NCI-H510A (cell line): ENCODE measurements around the gene RPL32.
"Not testable (repeated sequence)": the region's sequence is repeated elsewhere in the genome, so short reads cannot be mapped to it uniquely, and the experiment has no call there.

Experiments used
- DNase-seq: peaks from one replicate; lab custom pipeline; 2025; lab: John Stamatoyannopoulos, UW

The RPL32 gene

GRCh38 chr3:12868039-12869034, 27.0 kb upstream of the RPL32 start:
- peak; percentile 61 for DNase-seq

DNA sequence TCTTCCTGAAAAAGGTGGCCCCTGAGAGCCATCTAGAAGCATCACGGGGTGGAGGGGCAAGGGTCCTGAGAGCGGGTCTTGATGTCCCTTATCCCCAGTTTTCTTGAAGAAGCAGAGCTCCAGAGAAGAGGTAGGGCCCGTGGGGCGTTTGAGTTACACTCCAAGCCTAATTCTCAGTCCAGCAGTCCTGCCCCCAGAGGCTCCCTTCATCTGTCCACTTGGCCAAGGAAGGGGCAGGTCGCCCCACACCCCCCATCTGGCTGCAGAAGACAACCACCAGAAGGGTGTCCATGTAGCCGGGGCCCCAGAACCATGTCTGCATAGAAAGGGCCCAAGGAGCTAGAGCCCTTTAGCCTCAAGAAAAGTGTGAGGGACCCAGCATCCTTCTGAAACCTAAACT, 25.5 kb upstream of the RPL32 start:
- no peak for DNase-seq

DNA sequence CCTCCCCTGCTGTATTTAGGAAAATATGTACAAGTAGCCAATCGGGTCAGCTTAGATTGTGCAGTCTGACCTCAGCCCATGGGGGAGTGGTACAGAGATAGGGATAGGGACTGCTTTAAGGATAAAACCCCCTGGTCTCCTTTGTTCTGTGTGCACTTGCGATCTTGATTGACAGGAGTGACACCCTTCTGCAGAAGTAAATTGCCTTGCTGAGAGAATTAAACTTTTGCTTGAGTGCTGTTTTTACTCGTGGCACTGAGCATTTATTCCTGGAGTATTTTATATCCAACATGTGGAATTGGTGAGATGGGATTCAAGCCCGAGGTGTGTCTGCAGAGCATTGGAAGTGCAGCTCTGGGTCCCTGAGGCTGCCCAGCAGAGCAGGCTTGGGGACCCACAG, 23.9 kb upstream of the RPL32 start:
- no peak for DNase-seq

GRCh38 chr3:12862387-12862786, 21.0 kb upstream of the RPL32 start:
- DNase-seq = no peak

DNA sequence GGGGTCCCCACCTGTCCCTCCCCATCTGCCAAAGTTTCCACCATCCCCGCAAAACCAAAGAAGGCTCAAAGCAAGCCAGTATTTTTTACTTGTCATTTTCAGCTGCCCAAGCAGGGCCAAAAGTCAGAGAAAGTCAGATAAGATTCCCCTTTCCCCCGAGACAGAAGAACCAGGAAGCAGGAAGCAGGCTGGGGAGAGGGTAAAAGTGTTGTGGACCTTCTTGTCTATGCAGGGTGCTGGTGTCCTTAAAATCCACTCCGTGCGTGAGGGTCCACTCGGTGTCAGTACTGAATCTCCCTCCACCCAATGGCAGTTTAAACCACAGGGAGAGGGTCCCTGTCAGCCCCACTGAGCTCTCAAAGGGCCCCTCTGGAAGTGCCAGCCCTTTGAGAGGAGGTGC, 20.2 kb upstream of the RPL32 start:
- no peak for DNase-seq

DNA sequence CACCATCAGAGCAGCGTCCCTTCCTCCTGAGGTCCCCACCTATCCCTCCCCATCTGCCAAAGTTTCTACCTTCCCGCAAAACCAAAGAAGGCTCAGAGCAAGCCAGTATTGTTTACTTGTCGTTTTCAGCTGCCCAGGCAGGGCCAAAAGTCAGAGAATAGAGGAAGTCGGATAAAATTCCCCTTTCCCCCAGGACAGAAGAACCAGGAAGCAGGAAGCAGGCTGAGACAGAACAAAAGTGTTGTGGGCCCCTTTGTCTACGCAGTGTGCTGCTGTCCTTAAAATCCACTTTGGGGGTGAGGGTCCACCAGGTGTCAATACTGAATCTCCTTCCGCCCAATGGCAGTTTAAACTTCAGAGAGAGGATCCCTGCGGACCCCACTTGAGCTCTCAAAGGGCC, 18.5 kb upstream of the RPL32 start:
- DNase-seq = no peak

GRCh38 chr3:12856626-12857025, 15.3 kb upstream of the RPL32 start:
- no peak for DNase-seq

DNA sequence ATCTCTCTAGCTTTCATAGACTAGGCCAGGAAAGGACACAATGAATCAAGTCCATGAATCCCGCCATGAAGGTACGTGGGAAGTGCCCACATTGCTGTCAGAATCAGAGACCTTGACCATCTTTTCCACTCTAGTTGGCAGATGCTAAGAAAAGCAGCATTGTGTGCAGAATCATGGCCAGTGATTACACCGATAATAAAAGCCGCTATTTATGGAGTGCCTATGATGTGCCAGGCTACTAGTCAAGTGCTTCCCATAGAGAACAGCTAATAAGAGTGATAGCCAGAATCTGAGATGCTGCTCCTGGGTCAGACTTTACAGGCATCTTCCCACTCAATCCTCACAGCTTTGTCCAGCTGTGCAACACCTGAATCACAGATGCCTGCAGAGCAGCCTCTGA, 13.2 kb upstream of the RPL32 start:
- no peak for DNase-seq

- not testable (repeated sequence) for DNase-seq
Measured at GRCh38 chr3:12853847-12854246, 12.5 kb upstream of the RPL32 start.

GRCh38 chr3:12852201-12852600, 10.8 kb upstream of the RPL32 start:
- DNase-seq = no peak

DNA sequence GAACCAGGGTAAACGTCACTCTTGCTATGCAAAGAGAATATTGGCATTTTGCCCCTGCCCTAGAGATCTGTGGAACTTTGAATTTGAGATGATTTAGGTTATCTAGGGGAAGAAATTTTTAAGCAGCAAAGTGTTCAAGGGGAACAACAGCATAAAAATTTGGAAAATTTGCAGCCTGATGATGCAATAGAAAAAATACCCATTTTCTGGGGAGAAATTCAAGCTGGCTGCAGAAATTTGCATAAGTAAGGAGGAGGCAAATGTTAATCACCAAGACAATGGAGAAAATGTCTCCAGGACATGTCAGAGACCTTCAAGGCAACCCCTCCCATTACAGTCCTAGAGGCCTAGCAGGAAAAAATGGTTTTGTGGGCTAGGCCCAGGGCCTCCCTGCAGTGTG, 4.4 kb upstream of the RPL32 start:
- no peak for DNase-seq

DNA sequence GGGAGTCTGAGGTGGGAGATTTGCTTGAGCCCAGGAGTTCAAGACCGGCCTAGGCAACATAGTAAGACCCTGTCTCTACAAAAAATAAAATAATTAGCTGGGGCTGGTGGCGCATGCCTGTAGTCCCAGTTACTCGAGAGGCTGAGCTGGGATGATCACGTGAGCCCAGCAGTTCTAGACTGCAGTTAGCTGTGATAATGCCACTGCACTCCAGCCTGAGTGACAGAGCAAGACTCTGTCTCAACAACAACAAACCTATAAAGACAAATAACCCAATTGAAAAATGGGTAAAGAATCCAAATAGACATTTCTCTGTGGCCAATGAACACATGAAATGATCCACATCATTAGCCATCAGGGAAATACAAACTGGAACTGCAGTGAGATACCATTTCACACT, 1.1 kb upstream of the RPL32 start:
- no peak for DNase-seq

DNA sequence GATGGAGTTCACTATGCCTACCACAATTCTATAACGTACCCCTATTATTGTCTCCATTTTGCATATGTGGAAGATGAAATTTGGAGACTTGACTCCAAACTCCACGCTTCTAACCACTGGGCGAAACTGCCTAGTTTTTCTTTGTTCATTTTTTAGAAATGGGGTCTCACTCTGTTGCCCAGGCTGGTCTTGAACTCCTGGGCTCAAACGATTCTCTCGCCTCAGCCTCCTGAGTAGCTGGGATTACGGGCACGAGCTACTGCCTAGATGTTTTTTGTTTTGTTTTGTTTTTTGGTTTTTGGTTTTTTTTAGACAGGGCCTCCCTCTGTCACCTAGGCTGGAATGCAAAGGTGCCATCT, 584 bp upstream of the RPL32 start:
- no peak for DNase-seq

DNA sequence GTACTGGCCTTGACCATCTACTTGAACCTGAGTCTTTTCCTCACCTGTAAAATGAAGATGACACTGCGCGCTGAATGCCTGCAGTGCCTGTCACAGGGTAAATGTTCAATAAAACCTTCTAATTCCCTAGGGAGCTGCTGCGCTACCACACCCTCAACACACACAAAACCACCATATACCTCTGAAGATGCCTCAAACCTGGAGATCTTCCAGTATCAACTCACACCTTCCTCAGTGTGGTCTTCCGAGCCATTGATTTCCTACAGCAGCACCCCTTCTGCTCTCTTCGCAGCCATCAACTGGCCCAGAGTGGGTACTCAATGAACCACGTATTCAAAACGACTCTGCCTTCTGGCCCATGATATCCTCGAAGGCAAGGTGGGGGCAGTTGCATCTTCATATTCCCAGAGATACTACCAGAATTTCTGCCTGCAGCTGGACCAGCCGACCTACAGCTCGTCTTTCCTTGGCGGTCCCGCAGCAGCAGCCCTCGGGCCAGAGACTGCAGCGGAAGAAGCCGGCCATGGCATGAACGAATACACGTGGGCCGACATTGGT, 695 bp downstream of the RPL32 start:
- DNase-seq = no peak

DNA sequence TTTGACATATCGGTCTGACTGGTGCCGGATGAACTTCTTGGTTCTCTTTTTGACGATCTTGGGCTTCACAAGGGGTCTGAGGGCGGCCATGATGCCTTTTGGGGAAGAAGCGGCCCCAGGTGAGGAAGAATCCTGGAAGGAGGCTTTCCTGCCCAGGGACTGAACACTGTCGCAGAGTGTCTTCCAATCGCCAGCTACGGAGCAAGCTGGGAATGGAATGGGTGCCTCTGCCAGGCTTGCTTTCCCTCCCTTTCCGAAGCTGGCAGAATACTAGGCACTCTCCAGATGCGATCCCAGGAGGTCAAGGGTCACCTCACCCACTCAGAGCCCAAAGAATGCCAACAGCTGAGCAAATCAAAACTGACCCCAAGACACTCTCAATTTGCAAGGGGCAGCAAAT, 1.2 kb downstream of the RPL32 start:
- not testable (repeated sequence) for DNase-seq

GRCh38 chr3:12839156-12839946, 2.0 kb downstream of the RPL32 start:
- DNase-seq = no peak

DNA sequence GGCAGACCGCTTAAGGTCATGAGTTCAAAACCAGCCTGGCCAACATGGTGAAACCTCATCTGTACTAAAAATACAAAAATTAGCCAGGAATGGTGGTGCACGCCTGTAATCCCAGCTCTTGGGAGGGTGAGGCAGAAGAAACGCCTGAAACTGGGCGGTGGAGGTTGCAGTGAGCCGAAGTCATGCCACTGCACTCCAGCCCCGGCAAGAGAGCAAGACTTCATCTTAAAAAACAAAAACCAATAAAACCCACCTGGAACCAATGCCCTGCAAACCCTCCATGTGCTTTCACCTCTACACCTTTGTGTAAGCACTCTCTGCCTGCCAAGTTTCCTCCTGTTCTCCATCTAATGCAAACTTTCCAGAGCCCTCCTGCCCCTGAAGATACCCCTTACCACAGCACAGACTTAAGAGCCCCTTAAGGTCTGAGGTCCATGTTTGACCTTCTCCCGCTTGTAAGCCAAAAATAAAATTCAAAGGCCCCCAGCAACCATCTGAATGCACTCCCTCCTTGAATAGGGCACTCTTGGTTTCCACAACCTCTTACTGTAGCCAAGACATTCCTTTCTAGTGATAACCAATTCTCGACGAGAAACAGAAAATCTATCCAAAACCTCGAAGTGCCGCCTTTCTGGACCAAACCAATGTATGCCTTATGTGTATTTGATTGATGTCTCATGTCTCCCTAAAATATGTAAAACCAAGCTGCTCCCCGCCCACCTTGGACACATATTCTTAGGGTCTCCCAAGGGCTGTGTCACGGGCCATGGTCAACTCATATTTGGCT, 3.0 kb downstream of the RPL32 start:
- DNase-seq = no peak

- DNase-seq = no peak
Measured at GRCh38 chr3:12837295-12837986, 3.9 kb downstream of the RPL32 start.

DNA sequence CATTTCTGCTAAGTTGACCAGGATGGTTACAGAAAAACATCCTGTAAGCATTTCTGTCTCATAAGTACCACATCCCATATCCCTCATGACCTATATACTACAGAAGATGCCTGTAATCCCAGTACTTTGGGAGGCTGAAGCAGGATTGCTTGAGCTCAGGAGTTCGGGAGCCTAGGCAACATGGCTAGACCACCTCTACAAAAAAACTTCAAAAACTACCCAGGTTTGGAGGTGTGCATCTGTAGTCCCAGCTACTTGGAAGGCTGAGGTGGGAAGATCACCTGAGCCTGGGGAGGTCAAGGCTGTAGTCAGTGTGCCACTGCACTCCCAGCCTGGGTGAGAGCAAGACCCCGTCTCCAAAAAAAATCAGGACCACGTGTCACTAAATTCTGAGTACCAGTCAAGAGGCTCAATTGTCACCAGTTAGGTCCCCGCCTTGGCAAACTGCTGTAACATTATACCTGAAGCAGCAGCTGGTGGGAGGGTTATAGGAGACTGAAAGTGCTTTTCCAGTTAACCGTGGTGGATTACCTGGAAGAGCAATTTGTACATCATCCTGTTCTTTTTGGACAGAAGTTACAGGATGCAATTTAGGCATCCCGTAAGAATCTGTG, 6.2 kb downstream of the RPL32 start:
- DNase-seq = no peak

DNA sequence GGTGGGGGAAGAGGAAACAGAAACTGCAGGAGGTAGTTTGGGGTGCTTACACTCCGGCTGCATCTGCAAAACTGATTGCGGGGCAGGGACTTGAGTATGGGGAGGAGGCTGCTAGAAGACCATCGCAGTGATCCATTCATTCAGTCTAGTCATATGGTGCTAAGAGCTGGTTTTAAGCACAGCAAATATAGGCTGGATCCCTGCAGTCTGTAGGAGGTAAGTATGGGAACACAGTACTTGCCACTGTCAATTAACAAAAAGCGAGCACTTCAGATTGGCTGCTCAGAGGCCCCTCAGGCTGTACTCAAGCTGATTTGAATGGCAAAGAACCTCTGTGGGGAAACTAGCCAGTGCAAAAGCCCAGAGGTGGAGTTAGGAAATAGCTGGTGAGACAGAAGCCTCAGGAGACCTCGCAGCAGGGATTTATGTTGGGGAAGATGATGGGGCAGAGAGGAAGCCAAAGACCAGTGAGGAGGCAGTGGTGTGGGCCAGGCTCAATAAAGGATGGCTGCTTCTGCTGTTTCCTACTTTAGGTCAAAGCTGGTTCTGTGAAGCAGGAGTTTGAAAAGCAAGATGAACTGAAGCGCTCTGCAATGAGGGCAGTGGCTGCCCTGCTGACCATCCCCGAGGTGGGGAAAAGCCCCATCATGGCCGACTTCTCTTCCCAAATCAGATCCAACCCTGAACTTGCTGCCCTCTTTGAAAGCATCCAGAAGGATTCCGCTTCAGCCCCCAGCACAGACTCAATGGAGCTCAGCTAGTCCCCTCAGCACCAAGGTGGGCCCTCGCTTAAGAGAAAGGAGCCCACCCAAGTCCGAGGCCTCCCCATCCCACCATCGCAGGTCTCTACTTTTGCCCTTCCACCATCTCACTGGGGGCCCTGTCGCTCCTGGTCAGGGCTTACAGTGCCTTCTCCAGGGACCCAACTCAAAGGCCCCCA, 7.9 kb downstream of the RPL32 start:
- no peak for DNase-seq
